Naive thymus-derived CD4-positive, alpha-beta T cell (primary cell): ENCODE results near the gene PDE8B. TPM values are rescaled to one million over a fixed set of nuclear protein-coding genes. Genes with fewer than 3 reads are reported as not detected.

Source experiments
- ATAC-seq: fragments of 150-1000 bp; cut with Tn5 transposase; 2 replicates; pipeline ENCODE4 v1.10.0; 2021; ENCODE audit warnings: mild to moderate bottlenecking, moderate library complexity
- CTCF ChIA-PET: fragments of 350-600 bp; sonication (Branson Sonifier 250); formaldehyde crosslinking; loops from one replicate; lab custom pipeline; 2021; ENCODE audit warnings: antibody characterized with exemption; lab: Charles Lee
- POLR2A ChIA-PET: fragments of 350-600 bp; sonication (Branson Sonifier 250); formaldehyde crosslinking; loops from one replicate; lab custom pipeline; 2021; ENCODE audit warnings: antibody characterized with exemption, inconsistent platforms; lab: Charles Lee
- DNase-seq, 9 donors: peaks; one replicate each; pipeline versions ENCODE4 v3.0.0 to v3.0.0-alpha.2; 2020 to 2022; ENCODE audit warnings: mixed read lengths in 1 of 9
- H3K27ac ChIP-seq: one replicate; pipeline ENCODE4 v1.7.0; 2013; ENCODE audit warnings: mild to moderate bottlenecking, low read depth, low read length, moderate library complexity
- H3K27me3 ChIP-seq, 2 donors: one replicate each; pipeline ENCODE4 v1.7.0; 2013; ENCODE audit warnings: low read length in 2 of 2, mild to moderate bottlenecking in 2 of 2, moderate library complexity in 2 of 2; ENCODE audit not compliant: control insufficient read depth in 2 of 2, insufficient read depth in 2 of 2
- H3K36me3 ChIP-seq, 3 experiments: 1 replicate in 2 of 3; 2 replicates in 1 of 3; pipeline ENCODE4 v1.7.0; 2013; ENCODE audit warnings: low read length in 3 of 3, mild to moderate bottlenecking in 3 of 3, moderate library complexity in 1 of 3; ENCODE audit not compliant: insufficient read depth in 3 of 3, control insufficient read depth in 2 of 3
- H3K4me1 ChIP-seq, 2 donors: one replicate each; pipeline ENCODE4 v1.7.0; 2013; ENCODE audit warnings: low read length in 2 of 2, mild to moderate bottlenecking in 2 of 2, moderate library complexity in 1 of 2; ENCODE audit not compliant: control insufficient read depth in 2 of 2, insufficient read depth in 2 of 2
- H3K4me3 ChIP-seq: 2 replicates; pipeline ENCODE4 v1.7.0; 2013; ENCODE audit warnings: mild to moderate bottlenecking, low read length
- H3K9me3 ChIP-seq, 3 experiments: 1 replicate in 2 of 3; 2 replicates in 1 of 3; pipeline ENCODE4 v1.7.0; 2013; ENCODE audit warnings: low read length in 3 of 3; ENCODE audit not compliant: control insufficient read depth in 2 of 3
- H3K27ac Mint-ChIP-seq, 9 donors: one replicate each; pipeline ENCODE4 v1.8.0; 2020 to 2022; ENCODE audit warnings: mixed read lengths in 9 of 9, mild to moderate bottlenecking in 8 of 9, moderate library complexity in 5 of 9, inconsistent platforms in 2 of 9
- H3K27me3 Mint-ChIP-seq, 5 donors: one replicate each; pipeline ENCODE4 v1.8.0; 2021 to 2022; ENCODE audit warnings: mixed read lengths in 5 of 5, mild to moderate bottlenecking in 1 of 5
- H3K36me3 Mint-ChIP-seq, 5 donors: one replicate each; pipeline ENCODE4 v1.8.0; 2020 to 2022; ENCODE audit warnings: mixed read lengths in 5 of 5, mild to moderate bottlenecking in 3 of 5, inconsistent platforms in 1 of 5
- H3K4me1 Mint-ChIP-seq, 7 donors: one replicate each; pipeline ENCODE4 v1.8.0; 2020 to 2022; ENCODE audit warnings: mixed read lengths in 7 of 7, mild to moderate bottlenecking in 3 of 7, inconsistent platforms in 1 of 7
- H3K4me3 Mint-ChIP-seq, 10 donors: one replicate each; pipeline ENCODE4 v1.8.0; 2020 to 2022; ENCODE audit warnings: mild to moderate bottlenecking in 10 of 10, mixed read lengths in 10 of 10, moderate library complexity in 6 of 10, inconsistent platforms in 2 of 10
- H3K9me3 Mint-ChIP-seq, 11 donors: one replicate each; pipeline ENCODE4 v1.8.0; 2020 to 2022; ENCODE audit warnings: mixed read lengths in 11 of 11, mild to moderate bottlenecking in 4 of 11, inconsistent platforms in 1 of 11, moderate library complexity in 1 of 11
- intact Hi-C, 2 donors: fragments of 100-400 bp; cut with micrococcal nuclease; formaldehyde crosslinking; loops; one replicate each; pipeline ENCODE4 v1.15.1; 2023
- polyA plus RNA-seq, 2 donors: library from polyadenylated mRNA; unstranded; fragments of 300-500 nt; fragmentation: Illumina TruSeq; gene quantifications; one replicate each; pipeline ENCODE4 v1.2.3, GENCODE V29; 2021
- total RNA-seq, 6 experiments: library from RNA in 5 of 6; stranded (reverse) in 5 of 6; gene quantifications; 1 replicate in 5 of 6; 2 replicates in 1 of 6; pipeline ENCODE4 v1.2.3 and lab custom pipeline; 2021 to 2026

The PDE8B gene
- total and polyA plus RNA-seq, 7 experiments from 2014 or later, result 0.02 to 1.2 TPM; not detected in 5

GRCh38 chr5:77256406-77256805 is 45.9 kb downstream of the PDE8B start:
- intact Hi-C loops, result no loop called here
- peaks cover 26 to 37% (median 33%) of the 10 kb centered on the region in 5 donors for H3K27me3 Mint-ChIP-seq
- no peak overlapping the region for H3K4me3 Mint-ChIP-seq
- peaks cover 0 to 6% (median 2%) of the 10 kb centered on the region in 11 donors for H3K9me3 Mint-ChIP-seq
- H3K27ac Mint-ChIP-seq, result no peak overlapping the region
- Histone ChIP-seq H3K27ac (no peak overlapping the region), H3K36me3 (no peaks in the 10 kb centered on the region), H3K4me3 (no peak overlapping the region), H3K9me3 (no peaks in the 10 kb centered on the region), H3K27me3 (no peaks in the 10 kb centered on the region), H3K4me1 (no peaks in the 10 kb centered on the region)
- DNase-seq (no peak), ATAC-seq (no peak)
- H3K4me1 Mint-ChIP-seq, result peaks cover 0 to 8% (median 0%) of the 10 kb centered on the region in 7 donors
- H3K36me3 Mint-ChIP-seq, result peaks cover 0 to 4% (median 0%) of the 10 kb centered on the region in 5 donors
- CTCF ChIA-PET, result no interaction called here
- POLR2A ChIA-PET, result no interaction called here

- CTCF ChIA-PET, result interaction anchor here (0.7 kb wide), 1 partner anchor 148 kb away, joined by 4 read pairs; no protein-coding TSS in a partner anchor
- no peaks in the 10 kb centered on the region for H3K27me3 ChIP-seq
- ATAC-seq, result no peak
- no peaks in the 10 kb centered on the region for H3K9me3 ChIP-seq
- H3K27me3 Mint-ChIP-seq, result peaks cover 21 to 33% (median 26%) of the 10 kb centered on the region in 5 donors
- POLR2A ChIA-PET, result no interaction called here
- H3K27ac ChIP-seq, result no peak overlapping the region
- H3K36me3 Mint-ChIP-seq, result peaks cover 0 to 4% (median 0%) of the 10 kb centered on the region in 5 donors
- no peaks in the 10 kb centered on the region for H3K36me3 ChIP-seq
- H3K4me3 ChIP-seq, result no peak overlapping the region
- no peak for DNase-seq
- H3K4me1 Mint-ChIP-seq, result peaks cover 0 to 8% (median 0%) of the 10 kb centered on the region in 7 donors
- intact Hi-C loops, result no loop called here
- no peaks in the 10 kb centered on the region for H3K4me1 ChIP-seq
- H3K27ac Mint-ChIP-seq, result no peak overlapping the region
- H3K4me3 Mint-ChIP-seq, result no peak overlapping the region
- peaks cover 0 to 6% (median 2%) of the 10 kb centered on the region in 11 donors for H3K9me3 Mint-ChIP-seq
Observed at GRCh38 chr5:77258652-77259051, 48.2 kb downstream of the PDE8B start.

GRCh38 chr5:77259476-77259875 is 49.0 kb downstream of the PDE8B start:
- Mint-ChIP-seq H3K27ac (no peak overlapping the region), H3K4me3 (no peak overlapping the region)
- no peak for ATAC-seq

GRCh38 chr5:77262697-77263096 is 52.2 kb downstream of the PDE8B start:
- Histone ChIP-seq H3K27ac (no peak overlapping the region), H3K9me3 (no peaks in the 10 kb centered on the region), H3K4me1 (no peaks in the 10 kb centered on the region), H3K36me3 (no peaks in the 10 kb centered on the region), H3K4me3 (no peak overlapping the region), H3K27me3 (no peaks in the 10 kb centered on the region)
- ChIA-PET POLR2A (no interaction called here), CTCF (no interaction called here)
- H3K36me3 Mint-ChIP-seq, result no peaks in the 10 kb centered on the region
- intact Hi-C loops, result no loop called here
- H3K27ac Mint-ChIP-seq, result no peak overlapping the region
- peaks cover 0 to 3% (median 0%) of the 10 kb centered on the region in 11 donors for H3K9me3 Mint-ChIP-seq
- ATAC-seq (no peak), DNase-seq (no peak)
- H3K4me1 Mint-ChIP-seq, result peaks cover 0 to 8% (median 0%) of the 10 kb centered on the region in 7 donors
- H3K4me3 Mint-ChIP-seq, result no peak overlapping the region
- peaks cover 0 to 11% (median 8%) of the 10 kb centered on the region in 5 donors for H3K27me3 Mint-ChIP-seq

More at GRCh38 chr5:77259476-77259875, 49.0 kb downstream of the PDE8B start:
- H3K9me3 ChIP-seq, result no peaks in the 10 kb centered on the region
- ChIA-PET CTCF (no interaction called here), POLR2A (no interaction called here)
- H3K27me3 ChIP-seq, result no peaks in the 10 kb centered on the region
- intact Hi-C loops, result no loop called here
- Mint-ChIP-seq H3K9me3 (peaks cover 0 to 6% (median 2%) of the 10 kb centered on the region in 11 donors), H3K36me3 (peaks cover 0 to 4% (median 0%) of the 10 kb centered on the region in 5 donors), H3K27me3 (peaks cover 18 to 30% (median 25%) of the 10 kb centered on the region in 5 donors), H3K4me1 (peaks cover 0 to 8% (median 0%) of the 10 kb centered on the region in 7 donors)
- no peak overlapping the region for H3K27ac ChIP-seq
- no peak for DNase-seq
- H3K36me3 ChIP-seq, result no peaks in the 10 kb centered on the region
- no peak overlapping the region for H3K4me3 ChIP-seq
- no peaks in the 10 kb centered on the region for H3K4me1 ChIP-seq

GRCh38 chr5:77266291-77266690 is 55.8 kb downstream of the PDE8B start:
- Mint-ChIP-seq H3K9me3 (peaks cover 0 to 7% (median 0%) of the 10 kb centered on the region in 11 donors), H3K27me3 (peaks cover 3 to 17% (median 9%) of the 10 kb centered on the region in 5 donors), H3K4me1 (no peaks in the 10 kb centered on the region), H3K27ac (no peak overlapping the region), H3K36me3 (peaks cover 0 to 4% (median 0%) of the 10 kb centered on the region in 5 donors), H3K4me3 (no peak overlapping the region)
- ChIA-PET CTCF (no interaction called here), POLR2A (no interaction called here)
- H3K9me3 ChIP-seq, result no peaks in the 10 kb centered on the region
- H3K4me3 ChIP-seq, result no peak overlapping the region
- no peak for DNase-seq
- no peak for ATAC-seq
- H3K27ac ChIP-seq, result no peak overlapping the region
- no peaks in the 10 kb centered on the region for H3K4me1 ChIP-seq
- H3K36me3 ChIP-seq, result no peaks in the 10 kb centered on the region
- no peaks in the 10 kb centered on the region for H3K27me3 ChIP-seq
- intact Hi-C loops, result no loop called here

GRCh38 chr5:77267496-77267895 is 57.0 kb downstream of the PDE8B start:
- intact Hi-C loops, result no loop called here
- Histone ChIP-seq H3K9me3 (no peaks in the 10 kb centered on the region), H3K4me3 (no peak overlapping the region), H3K4me1 (no peaks in the 10 kb centered on the region), H3K27me3 (no peaks in the 10 kb centered on the region), H3K36me3 (no peaks in the 10 kb centered on the region), H3K27ac (no peak overlapping the region)
- no peak for ATAC-seq
- no peak overlapping the region for H3K27ac Mint-ChIP-seq
- no peak for DNase-seq
- peaks cover 0 to 7% (median 0%) of the 10 kb centered on the region in 11 donors for H3K9me3 Mint-ChIP-seq
- peaks cover 8 to 19% (median 10%) of the 10 kb centered on the region in 5 donors for H3K27me3 Mint-ChIP-seq
- peaks cover 0 to 4% (median 0%) of the 10 kb centered on the region in 5 donors for H3K36me3 Mint-ChIP-seq
- H3K4me1 Mint-ChIP-seq, result no peaks in the 10 kb centered on the region
- ChIA-PET POLR2A (no interaction called here), CTCF (no interaction called here)
- H3K4me3 Mint-ChIP-seq, result no peak overlapping the region

GRCh38 chr5:77272206-77272605 is 61.7 kb downstream of the PDE8B start:
- H3K9me3 Mint-ChIP-seq, result peaks cover 0 to 7% (median 0%) of the 10 kb centered on the region in 11 donors
- no peak overlapping the region for H3K4me3 Mint-ChIP-seq
- H3K4me1 ChIP-seq, result peaks cover 0 to 5% of the 10 kb centered on the region in 2 donors
- ATAC-seq (no peak), DNase-seq (no peak)
- no peaks in the 10 kb centered on the region for H3K36me3 ChIP-seq
- H3K27ac ChIP-seq, result no peak overlapping the region
- CTCF ChIA-PET, result no interaction called here
- H3K27me3 Mint-ChIP-seq, result peaks cover 9 to 19% (median 14%) of the 10 kb centered on the region in 5 donors
- no peaks in the 10 kb centered on the region for H3K9me3 ChIP-seq
- H3K4me3 ChIP-seq, result no peak overlapping the region
- H3K4me1 Mint-ChIP-seq, result peaks cover 0 to 10% (median 6%) of the 10 kb centered on the region in 7 donors
- POLR2A ChIA-PET, result no interaction called here
- no peak overlapping the region for H3K27ac Mint-ChIP-seq
- no peaks in the 10 kb centered on the region for H3K27me3 ChIP-seq
- peaks cover 0 to 4% (median 0%) of the 10 kb centered on the region in 5 donors for H3K36me3 Mint-ChIP-seq
- intact Hi-C loops, result no loop called here
